ENCODE measurements around the gene RIC3.

Gene RIC3

DNA sequence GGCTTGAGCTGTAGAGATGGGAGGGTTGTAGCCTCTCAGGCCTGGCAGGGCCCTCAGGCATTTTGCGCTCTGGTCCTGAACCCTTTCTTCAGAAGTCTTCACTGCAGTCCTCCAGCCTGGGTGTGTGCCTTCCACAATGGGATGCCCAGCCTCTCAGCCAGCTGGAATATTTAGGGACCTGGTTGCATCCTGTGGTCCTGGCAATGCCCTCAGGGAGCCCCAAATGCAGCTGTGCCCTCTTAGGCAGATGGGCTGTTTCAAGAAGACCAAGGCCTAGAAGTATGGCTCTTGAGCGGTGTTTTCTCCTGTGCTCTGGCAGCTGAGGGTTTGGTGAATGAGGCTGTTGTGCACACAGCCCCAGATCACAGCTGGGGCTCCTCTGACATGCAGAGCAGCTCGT lies 81.1 kb downstream of the RIC3 start:
- in situ Hi-C loops (cut with HindIII; ENCODE audit: low pct_unique_long_range_greater_than_20kb, low sequenced_read_pairs) = no loop called here
- DNase-seq (ENCODE audit: low read depth in 1 of 2, low spot score in 1 of 2) = no peak
- no peak for TF ChIP-seq JUND (IDR thresholded peaks at IDR 0.05; ENCODE audit: low read depth)

DNA sequence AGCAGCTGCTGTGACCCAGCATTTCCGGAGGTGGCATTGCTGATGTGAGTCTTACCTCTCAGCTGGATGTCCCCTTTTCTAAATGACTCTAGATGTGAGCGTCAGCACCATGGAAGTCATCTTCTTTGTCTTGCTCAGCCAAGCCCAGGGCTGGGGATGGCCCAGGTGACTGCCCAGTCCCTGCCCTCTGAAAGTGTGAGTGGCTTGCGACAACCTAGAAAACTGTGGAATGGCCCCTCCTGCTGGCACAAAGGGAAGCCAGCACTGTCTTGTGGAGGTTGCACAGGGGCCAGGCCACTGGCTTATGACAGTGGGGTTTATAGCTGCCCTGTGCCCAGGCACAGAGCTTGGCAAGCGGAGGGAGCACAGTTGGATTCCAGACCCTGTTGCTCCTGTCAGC lies 81.6 kb downstream of the RIC3 start:
- no peak for TF ChIP-seq JUND (IDR thresholded peaks at IDR 0.05; ENCODE audit: low read depth)
- no peak for DNase-seq (ENCODE audit: low read depth in 1 of 2, low spot score in 1 of 2)
- in situ Hi-C loops (cut with HindIII; ENCODE audit: low pct_unique_long_range_greater_than_20kb, low sequenced_read_pairs) = no loop called here

GRCh38 chr11:8086571-8086970 lies 82.3 kb downstream of the RIC3 start:
- in situ Hi-C loops (cut with HindIII; ENCODE audit: low pct_unique_long_range_greater_than_20kb, low sequenced_read_pairs) = no loop called here
- no peak for TF ChIP-seq JUND (IDR thresholded peaks at IDR 0.05; ENCODE audit: low read depth)
- DNase-seq (ENCODE audit: low read depth in 1 of 2, low spot score in 1 of 2) = no peak

DNA sequence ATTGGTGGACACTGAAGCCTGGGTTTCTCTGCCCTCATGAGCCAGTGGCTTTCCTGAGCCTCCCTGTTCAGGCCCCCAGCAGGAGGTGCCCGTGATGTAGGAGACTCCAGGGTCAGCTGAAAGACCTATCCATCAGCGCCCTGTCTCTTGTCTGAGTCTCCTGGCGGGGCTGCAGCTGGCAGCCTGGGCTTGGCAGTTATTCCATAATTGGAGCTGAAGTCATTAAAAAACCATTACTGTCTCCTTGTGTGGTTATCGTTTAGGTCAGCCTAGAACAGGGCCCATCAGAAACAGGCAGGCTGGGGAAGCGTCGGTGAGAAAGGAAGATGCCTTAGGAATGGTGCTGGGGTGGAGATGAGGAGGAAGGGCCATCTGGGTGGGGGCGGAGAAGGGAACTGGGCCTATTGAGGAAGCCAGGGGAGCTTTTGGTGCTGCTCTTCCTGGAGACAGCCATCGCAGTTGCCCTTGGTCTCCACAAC lies 82.8 kb downstream of the RIC3 start:
- DNase-seq (ENCODE audit: low read depth in 1 of 2, low spot score in 1 of 2) = no peak
- TF ChIP-seq JUND (IDR thresholded peaks at IDR 0.05; ENCODE audit: low read depth) = no peak
- in situ Hi-C loops (cut with HindIII; ENCODE audit: low pct_unique_long_range_greater_than_20kb, low sequenced_read_pairs) = no loop called here

GRCh38 chr11:8085011-8085645 lies 83.7 kb downstream of the RIC3 start:
- TF ChIP-seq JUND (IDR thresholded peaks at IDR 0.05; ENCODE audit: low read depth) = no peak
- in situ Hi-C loops (cut with HindIII; ENCODE audit: low pct_unique_long_range_greater_than_20kb, low sequenced_read_pairs) = no loop called here
- no peak for DNase-seq (ENCODE audit: low read depth in 1 of 2, low spot score in 1 of 2)

DNA sequence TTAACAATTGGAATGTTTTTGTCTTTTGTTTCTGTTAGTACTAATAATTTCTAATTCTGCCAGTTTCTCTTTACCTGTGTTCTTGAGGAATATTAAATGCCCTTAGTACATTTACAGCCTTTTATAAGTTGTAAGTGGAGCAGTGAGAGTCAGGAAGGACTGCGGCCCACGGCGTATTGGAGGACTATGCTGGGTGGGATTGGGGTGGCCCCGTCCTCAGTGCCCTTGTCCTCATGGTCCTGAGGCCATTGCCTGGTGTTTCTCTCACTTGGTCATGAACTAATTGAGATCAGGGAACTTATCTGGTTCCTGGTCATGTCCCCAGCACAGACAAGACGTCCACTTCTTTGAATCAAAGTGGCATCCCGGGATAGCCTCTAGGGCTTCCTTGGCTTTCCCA lies 84.5 kb downstream of the RIC3 start:
- in situ Hi-C loops (cut with HindIII; ENCODE audit: low pct_unique_long_range_greater_than_20kb, low sequenced_read_pairs) = no loop called here
- no peak for DNase-seq (ENCODE audit: low read depth in 1 of 2, low spot score in 1 of 2)
- no peak for TF ChIP-seq JUND (IDR thresholded peaks at IDR 0.05; ENCODE audit: low read depth)

- in situ Hi-C loops (cut with HindIII; ENCODE audit: low pct_unique_long_range_greater_than_20kb, low sequenced_read_pairs) = no loop called here
- TF ChIP-seq JUND (IDR thresholded peaks at IDR 0.05; ENCODE audit: low read depth) = no peak
- no peak for DNase-seq (ENCODE audit: low read depth in 1 of 2, low spot score in 1 of 2)
Observed at GRCh38 chr11:8083871-8084281, 84.9 kb downstream of the RIC3 start.

DNA sequence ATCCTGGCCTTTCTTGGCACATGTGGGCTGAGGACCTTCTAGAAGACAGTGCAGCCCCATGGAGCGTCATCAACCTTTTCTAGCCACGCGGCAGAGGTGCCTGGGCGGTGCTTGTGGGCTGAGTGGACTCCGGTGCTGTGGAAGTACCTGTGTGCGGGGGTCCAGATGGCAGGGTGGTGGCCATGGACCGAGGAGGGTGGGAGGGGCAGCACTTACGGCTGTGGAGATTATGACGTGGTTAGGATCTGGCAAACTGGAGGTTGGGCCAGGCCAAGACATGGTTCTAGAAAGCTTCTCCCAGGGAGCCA lies 85.8 kb downstream of the RIC3 start:
- TF ChIP-seq JUND (IDR thresholded peaks at IDR 0.05; ENCODE audit: low read depth) = no peak
- in situ Hi-C loops (cut with HindIII; ENCODE audit: low pct_unique_long_range_greater_than_20kb, low sequenced_read_pairs) = no loop called here
- DNase-seq (ENCODE audit: low read depth in 1 of 2, low spot score in 1 of 2) = no peak

GRCh38 chr11:8082391-8083087 lies 86.3 kb downstream of the RIC3 start:
- DNase-seq (ENCODE audit: low read depth in 1 of 2, low spot score in 1 of 2) = no peak
- in situ Hi-C loops (cut with HindIII; ENCODE audit: low pct_unique_long_range_greater_than_20kb, low sequenced_read_pairs) = no loop called here
- TF ChIP-seq JUND (IDR thresholded peaks at IDR 0.05; ENCODE audit: low read depth) = no peak

DNA sequence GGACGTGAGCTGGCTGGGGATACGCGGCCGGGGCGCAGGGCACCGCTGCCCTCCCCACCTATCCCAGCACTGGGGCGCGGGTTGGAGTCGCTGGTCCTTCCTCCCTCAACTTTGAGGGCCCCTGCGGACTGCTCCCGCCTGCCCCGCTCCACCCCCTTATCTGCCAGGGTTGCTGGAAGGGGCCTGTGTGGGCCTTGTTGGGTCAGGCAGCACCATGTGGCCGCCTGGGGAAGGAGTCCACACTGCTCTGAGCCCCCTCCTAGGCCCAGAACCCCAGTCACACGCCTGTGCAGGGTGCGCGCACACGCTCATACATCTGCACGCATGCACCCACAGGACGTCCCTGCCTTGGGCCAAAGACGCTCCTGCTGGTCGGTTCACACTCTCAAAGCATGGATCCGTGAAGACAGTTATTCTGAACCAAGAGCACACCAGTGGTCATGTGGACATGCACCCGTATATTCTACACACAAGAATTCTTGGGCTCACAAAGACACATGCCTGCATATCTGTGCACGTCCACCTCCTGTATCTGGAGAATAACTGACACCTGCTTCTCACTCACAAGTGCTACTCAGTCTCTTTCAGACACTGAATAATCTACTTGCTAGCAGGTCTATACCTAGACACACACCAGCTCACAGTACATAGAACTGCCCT lies 87.1 kb downstream of the RIC3 start:
- no peak for DNase-seq (ENCODE audit: low read depth in 1 of 2, low spot score in 1 of 2)
- no peak for TF ChIP-seq JUND (IDR thresholded peaks at IDR 0.05; ENCODE audit: low read depth)

DNA sequence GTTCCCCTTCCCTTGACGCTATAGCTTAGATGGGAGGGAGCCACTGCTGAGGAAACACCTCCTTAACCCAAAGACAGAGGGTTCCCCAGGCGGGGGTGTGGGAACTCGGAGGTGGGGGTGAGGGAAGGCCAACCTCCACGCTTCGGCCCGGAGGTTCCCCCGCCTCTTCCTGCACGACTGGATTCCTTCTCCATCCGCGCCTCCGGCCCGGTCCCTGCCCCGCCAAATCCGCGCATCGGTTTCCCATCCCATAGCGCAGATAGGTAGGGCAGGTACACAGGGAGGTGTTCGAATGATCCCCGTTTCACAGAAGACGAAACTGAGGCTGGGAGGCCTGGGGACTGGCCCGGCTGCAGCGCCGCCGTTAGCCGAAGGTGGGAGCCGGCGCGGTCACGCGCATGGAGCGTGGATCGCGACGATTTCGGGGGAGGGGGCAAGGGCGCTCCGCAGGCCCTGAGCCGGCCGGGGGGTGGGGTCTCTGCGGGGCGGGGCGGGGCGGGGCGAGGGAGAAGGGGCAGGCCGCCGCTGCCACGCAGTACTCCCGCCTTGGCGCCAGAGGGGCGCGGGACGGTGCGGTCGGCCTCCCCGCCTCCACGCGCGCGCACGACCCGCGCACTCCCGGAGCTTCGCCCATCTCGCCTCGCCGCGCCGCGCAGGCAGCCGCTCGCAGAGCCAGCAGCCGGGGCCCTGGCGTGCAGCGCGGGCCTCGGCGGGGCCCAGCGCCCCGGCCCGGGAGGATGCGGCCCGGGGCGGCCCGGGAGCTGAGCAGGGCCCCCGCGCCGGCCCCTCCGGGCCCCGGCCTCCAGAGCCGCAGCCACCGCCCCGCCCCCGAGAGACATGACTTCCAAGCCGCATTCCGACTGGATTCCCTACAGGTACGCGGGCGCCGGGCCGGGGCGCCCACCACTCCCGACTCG lies 87.9 kb downstream of the RIC3 start, which contains the start of gene TUB:
TUB (plus strand) TSS at position 538 of the 917 bp plus-strand sequence; CDS start at position 838, 300 bp downstream.
- no peak for TF ChIP-seq JUND (IDR thresholded peaks at IDR 0.05; ENCODE audit: low read depth)
- in situ Hi-C loops (cut with HindIII; ENCODE audit: low pct_unique_long_range_greater_than_20kb, low sequenced_read_pairs) = no loop called here
- DNase-seq (ENCODE audit: low read depth in 1 of 2, low spot score in 1 of 2) = peak; percentile 19 to 45

More for the DNA sequence above, 87.1 kb downstream of the RIC3 start:
- in situ Hi-C loops (cut with HindIII; ENCODE audit: low pct_unique_long_range_greater_than_20kb, low sequenced_read_pairs) = no loop called here

GRCh38 chr11:8080069-8080670 lies 88.7 kb downstream of the RIC3 start:
- TF ChIP-seq JUND (IDR thresholded peaks at IDR 0.05; ENCODE audit: low read depth) = no peak
- in situ Hi-C loops (cut with HindIII; ENCODE audit: low pct_unique_long_range_greater_than_20kb, low sequenced_read_pairs) = no loop called here
- peak in 1 of 2 experiments; percentile 23 for DNase-seq (ENCODE audit: low read depth in 1 of 2, low spot score in 1 of 2)
